Measurements from ENCODE around the gene HACE1.
"Not testable (repeated sequence)": the region's sequence is repeated elsewhere in the genome, so short reads cannot be mapped to it uniquely, and the experiment has no call there.

HACE1 gene

DNA sequence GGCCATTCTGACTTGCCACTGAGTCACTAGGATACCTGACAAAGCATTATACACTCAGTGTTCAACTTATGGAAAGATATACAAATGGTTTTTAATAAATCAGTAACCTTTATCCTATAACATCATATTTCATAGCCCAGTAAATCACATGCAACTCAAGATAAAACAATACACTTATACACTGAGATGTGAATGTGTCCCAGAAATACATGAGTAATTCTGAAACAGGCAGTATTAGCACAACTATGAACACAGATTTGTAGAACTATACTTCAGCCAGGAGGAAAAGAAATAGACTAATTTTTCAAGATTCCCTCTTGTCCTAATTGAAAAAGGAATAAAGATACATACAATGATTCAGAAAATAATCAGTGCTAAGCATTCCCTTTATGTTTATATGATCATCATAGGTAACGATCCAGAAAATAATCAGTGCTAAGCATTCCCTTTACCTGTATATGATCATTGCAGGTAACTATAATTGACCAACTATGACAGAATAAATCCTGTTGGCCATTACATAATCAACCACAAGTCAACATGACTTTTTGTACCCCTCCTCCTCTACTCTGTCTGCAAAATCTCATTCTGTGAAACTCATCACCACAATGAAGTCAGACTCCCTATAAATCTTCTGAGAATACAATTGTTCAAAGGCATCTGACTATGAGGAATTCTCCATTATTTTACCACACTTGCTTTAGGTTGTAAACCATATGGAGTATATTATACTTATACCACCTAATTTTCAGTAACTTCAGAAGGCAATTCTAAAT lies 30.3 kb downstream of the HACE1 start:
- no peak for DNase-seq

DNA sequence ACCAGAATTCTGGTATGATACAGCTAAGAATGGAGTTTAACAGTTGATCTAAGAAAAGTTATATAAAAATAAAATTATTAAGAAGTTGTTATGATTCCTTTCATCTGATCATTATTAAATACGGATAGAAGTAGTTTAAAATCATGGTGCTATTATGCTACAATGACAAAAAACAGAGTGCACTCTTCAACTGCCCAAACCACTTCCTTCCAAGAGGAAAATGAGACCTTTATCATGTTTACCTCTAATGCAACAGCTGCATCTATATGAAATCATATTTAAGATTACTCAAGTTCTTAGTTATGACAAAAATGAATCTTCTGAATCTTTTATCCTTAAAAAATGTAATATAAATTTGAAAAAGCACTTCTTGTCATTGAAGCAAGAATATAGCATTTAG lies 31.2 kb downstream of the HACE1 start:
- no peak for DNase-seq

DNA sequence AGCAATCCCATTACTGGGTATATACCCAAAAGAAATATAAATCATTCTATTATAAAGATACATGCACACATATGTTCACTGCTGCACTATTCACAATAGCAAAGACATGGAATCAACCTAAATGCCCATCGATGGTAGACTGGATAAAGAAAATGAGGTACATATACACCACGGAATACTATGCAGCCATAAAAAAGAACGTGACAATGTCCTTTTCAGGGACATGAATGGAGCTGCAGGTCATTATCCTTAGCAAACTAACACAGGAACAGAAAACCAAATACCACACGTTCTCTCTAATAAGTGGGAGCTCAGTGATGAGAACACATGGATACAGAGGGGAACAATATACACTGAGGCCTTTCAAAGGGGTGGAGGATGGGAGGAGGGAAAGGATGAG lies 38.9 kb downstream of the HACE1 start:
- not testable (repeated sequence) for DNase-seq

DNA sequence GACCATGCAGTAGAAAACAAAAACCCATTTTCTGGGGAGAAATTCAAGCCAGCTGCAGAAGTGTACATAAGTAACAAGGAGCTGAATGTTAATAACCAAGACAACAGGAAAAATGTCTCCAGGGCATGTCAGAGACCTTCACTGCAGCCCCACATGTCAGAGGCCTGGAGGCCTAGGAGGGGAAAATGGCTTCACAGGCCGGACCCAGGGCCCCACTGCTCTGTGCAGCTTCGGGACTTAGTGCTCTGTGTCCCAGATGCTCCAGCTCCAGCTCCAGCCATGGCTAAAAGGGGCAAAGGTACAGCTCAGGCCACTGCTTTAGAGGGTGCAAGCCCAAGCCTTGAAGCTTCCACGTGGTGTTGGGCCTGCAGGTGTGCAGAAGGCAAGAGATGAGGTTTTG lies 43.6 kb downstream of the HACE1 start:
- no peak for DNase-seq

- DNase-seq, result no peak
Measured at GRCh38 chr6:104814743-104815142, 45.0 kb downstream of the HACE1 start.

DNA sequence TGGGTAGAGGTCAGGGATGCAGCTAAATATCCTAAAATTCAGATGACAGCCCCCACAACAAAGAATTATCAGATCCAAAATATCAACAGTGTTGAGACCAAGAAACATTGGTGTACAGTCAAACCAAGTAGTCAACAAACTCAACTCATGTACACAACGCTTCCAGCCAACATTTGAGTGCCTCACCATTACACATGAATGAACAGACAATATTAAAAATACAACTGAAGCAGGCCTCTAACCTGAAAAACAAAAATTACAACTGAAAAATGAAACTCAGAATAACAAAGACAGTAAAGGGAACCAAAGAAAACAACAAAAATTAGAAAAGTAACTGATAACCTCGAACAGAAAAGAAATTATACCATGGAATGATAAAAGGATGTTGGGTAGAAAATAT lies 46.2 kb downstream of the HACE1 start:
- no peak for DNase-seq

GRCh38 chr6:104809116-104809515 lies 50.6 kb downstream of the HACE1 start:
- no peak for DNase-seq

DNA sequence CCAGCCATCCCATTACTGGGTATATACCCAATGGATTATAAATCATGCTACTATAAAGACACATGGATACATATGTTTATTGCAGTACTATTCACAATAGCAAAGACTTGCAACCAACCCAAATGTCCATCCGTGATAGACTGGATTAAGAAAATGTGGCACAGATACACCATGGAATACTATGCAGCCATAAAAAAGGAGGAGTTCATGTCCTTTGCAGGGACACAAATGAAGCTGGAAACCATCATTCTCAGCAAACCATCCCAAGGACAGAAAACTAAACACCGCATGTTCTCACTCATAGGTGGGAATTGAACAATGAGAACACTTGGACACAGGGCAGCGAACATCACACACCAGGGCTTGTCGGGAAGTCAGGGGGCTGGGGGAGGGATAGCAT lies 54.4 kb downstream of the HACE1 start:
- DNase-seq, result not testable (repeated sequence)

DNA sequence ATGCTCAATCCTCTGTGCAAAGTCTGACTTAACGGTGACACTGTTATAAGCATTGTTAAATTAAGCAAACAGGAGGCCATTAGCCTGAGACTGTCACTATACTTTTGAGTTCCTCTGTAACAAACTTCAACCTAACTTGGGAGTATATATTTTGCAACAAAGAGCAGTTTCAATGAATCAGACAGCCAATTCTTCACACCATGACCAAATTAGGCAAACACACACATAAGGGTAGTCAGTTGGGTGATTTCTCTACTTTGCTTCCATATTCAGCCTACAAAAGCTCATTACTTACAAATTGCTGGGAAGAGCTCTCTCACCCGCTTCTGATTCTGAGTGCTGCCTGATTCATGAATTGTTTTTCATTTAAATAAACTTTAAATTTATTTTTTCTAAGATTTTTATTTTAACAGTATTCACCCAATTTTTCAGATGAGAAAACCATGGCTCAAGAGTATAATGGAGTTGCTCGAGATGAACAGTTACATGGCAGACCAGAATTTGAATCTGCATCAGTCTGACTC lies 60.5 kb downstream of the HACE1 start:
- no peak for DNase-seq

GRCh38 chr6:104796031-104796785 lies 63.5 kb downstream of the HACE1 start:
- DNase-seq, result no peak

- no peak for DNase-seq
Measured at GRCh38 chr6:104795363-104795762, 64.4 kb downstream of the HACE1 start.

DNA sequence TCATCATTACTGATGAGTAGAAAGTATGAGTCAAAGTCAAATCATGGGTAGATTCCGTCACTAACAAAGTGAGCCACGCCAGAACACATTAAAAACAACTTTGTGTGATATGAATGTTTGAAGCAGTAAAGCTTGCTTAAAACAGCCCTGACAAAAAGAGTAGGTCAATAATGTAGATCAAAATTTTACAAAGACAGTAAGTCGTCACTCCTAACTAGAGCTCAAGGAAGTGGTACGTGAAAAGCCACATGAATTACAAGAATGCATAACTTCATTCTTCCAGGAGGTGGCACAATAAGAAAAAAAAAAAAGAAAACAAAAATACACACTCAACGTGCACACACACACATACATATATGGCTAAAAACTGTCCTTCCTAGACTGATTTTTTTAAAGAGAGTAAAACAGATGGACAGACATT lies 69.9 kb downstream of the HACE1 start:
- peak; percentile 22 for DNase-seq

DNA sequence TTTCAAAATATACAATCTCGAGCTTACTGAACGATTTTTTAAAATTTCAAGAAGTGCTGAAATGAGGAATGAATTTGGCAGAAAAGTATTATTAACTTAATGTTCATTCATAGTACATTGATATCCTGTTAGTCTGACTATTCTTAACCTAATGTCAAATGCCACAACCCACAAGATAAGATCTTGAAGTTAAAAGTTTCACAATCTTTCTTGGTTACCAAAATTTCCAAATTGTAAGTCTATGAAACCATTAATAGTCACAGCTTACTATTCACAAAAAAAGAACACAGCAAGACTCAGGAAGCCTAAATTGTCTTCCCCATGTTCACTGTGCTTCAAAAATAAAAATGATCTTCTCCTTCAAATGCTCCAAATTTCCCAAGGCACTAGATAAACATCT lies 71.3 kb downstream of the HACE1 start:
- peak; percentile 24 for DNase-seq

DNA sequence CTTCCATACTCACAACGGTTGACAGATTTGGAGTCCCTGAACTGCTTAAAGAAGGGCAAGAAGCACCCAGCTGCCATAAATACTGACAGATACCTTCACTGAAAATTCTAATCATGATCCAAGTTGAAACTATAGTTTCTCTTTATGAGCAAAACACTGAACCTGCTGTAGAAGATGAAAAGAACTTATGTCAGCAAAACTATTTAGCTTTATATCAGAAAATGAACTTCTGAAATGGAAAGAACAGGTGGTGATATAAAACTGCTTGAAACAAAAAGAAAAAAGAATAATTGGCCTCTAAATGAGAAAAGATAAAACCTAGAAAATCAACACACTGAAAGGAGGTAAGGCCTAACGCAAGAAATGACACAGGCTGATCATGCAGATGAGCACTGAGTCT lies 72.4 kb downstream of the HACE1 start:
- no peak for DNase-seq

- no peak for DNase-seq
Measured at GRCh38 chr6:104784884-104785283, 74.8 kb downstream of the HACE1 start.

- DNase-seq, result peak; percentile 45
Measured at GRCh38 chr6:104771258-104771832, 88.4 kb downstream of the HACE1 start.

GRCh38 chr6:104768906-104769305 lies 90.8 kb downstream of the HACE1 start:
- DNase-seq, result no peak

DNA sequence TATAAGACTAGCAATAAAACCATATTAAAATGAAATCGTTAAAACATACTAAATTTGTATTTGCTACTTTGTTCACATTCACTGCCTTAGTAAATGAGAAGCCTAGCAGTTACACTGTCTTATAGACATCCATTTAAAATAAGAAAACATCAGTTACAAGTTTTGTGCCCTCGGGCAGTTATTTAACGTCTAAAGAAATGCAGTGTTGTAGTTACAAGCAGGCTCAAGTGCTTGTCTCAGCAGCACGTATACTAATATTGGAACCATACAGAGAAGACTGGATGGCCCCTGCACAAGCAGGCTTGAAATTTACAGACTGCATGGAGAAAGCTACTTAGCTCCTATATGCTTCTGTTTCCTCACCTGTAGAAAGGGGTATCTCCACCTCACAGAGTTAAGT lies 93.1 kb downstream of the HACE1 start:
- no peak for DNase-seq

GRCh38 chr6:104754788-104755409 lies 104.8 kb downstream of the HACE1 start:
- no peak for DNase-seq

DNA sequence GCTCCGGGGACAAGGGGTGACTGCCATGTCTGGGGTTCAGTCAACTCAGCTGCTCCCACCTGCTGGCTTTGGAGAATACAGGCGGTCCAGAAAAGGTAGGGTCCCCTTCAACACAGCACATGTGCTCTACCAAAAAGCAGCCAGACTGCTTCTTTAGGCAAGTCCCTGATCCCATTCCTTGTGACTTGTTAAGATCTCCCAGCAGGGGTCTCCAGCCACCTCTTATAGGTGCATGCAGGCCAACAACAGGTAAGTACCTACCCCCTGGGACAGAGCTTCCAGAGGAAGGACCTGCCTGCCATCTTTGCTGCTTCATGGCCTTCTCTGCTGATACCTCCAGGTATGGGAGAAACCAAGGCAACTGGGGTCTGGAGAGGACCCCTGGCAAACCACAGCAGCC lies 106.5 kb downstream of the HACE1 start:
- DNase-seq, result no peak

- no peak for DNase-seq
Measured at GRCh38 chr6:104750449-104750848, 109.3 kb downstream of the HACE1 start.

DNA sequence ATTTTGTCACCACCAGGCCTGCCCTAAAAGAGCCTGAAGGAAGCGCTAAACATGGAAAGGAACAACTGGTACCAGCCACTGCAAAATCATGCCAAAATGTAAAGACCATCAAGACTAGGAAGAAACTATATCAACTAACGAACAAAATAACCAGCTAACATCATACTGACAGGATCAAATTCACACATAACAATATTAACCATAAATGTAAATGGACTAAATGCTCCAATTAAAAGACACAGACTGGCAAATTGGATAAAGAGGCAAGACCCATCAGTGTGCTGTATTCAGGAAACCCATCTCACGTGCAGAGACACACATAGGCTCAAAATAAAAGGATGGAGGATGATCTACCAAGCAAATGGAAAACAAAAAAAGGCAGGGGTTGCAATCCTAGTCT lies 120.6 kb downstream of the HACE1 start:
- DNase-seq, result not testable (repeated sequence)

- DNase-seq, result not testable (repeated sequence)
Measured at GRCh38 chr6:104737567-104737966, 122.2 kb downstream of the HACE1 start.

All from CD4-positive, alpha-beta T cell treated with Interleukin-4 for 4 hours (primary cell).